ENCODE results near the gene ASB7. TPM values are rescaled to one million over a fixed set of nuclear protein-coding genes. Genes with fewer than 3 reads are reported as not detected.

Gene ASB7
- total RNA-seq, 4 donors from 2014 or later: 29.9 to 45.3 (median 35.3) TPM

DNA sequence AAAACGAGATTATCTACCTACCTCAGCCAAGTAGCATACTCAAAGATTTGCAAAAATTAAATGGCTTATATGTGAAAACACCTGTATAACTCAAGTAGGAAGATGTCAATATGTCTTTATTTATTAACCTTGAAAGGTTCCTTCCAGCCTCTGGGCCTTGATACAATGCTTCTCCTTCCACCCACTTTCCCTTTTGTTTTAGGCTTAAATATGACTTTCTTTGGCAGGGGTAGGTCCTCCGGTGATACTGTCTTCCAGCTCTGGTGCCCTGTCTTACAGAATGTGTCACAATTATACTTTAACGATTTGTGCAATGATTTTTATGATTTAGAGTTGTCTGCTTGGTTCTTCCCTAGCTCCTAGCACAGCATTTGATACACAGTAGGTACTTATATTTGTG is 4.5 kb upstream of the ASB7 start:
- Histone ChIP-seq H3K27ac (peak overlapping the region in 1 of 4 donors; percentile 29), H3K9me3 (no peaks in the 10 kb centered on the region), H3K4me1 (peaks cover 4 to 37% (median 9%) of the 10 kb centered on the region in 4 donors), H3K36me3 (no peaks in the 10 kb centered on the region), H3K4me3 (no peak overlapping the region), H3K27me3 (no peaks in the 10 kb centered on the region)
- TF ChIP-seq POLR2AphosphoS5 (IDR thresholded peaks at IDR 0.05): no peak
- 77 to 82% methylated on average over 3 of the region's 3 CpGs for WGBS, 2 donors (ENCODE audit: low coverage in 1 of 2)
- in situ Hi-C loops (cut with MboI; ENCODE audit: low pct_ligation_motif_present in 1 of 4, low pct_unique_long_range_greater_than_20kb in 1 of 4, low sequenced_read_pairs in 3 of 4) (loop anchor here in 1 of 4 donors (25.0 kb wide), 1 partner anchor 661 kb away; no protein-coding TSS in a partner anchor), intact Hi-C loops (cut with DNase I; ENCODE audit: low total_unique reads) (no loop called here)
- DNase-seq: no peak

DNA sequence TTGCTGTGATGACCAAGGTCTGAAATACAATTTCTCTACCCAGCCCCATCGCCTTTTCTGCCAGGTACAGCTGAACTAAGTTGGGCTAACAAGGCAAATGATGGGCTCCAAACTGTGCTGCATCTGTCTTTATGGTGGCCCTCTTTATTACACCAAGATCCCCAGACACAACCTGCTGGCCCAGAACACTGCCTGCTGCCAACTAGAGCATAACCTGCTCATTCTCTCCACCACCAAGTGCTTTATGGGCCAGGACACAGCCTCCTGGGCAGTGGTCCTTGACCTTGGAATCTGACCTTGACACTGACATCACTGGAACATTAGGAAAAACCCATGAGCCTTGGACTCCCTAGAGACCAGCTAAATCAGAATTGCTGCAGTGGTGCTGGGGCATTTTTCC is 3.7 kb upstream of the ASB7 start:
- DNase-seq: no peak
- intact Hi-C loops (cut with DNase I; ENCODE audit: low total_unique reads) (no loop called here), in situ Hi-C loops (cut with MboI; ENCODE audit: low pct_ligation_motif_present in 1 of 4, low pct_unique_long_range_greater_than_20kb in 1 of 4, low sequenced_read_pairs in 3 of 4) (loop anchor here in 1 of 4 donors (25.0 kb wide), 1 partner anchor 661 kb away; no protein-coding TSS in a partner anchor)
- H3K27ac ChIP-seq: no peak overlapping the region
- H3K27me3 ChIP-seq: no peaks in the 10 kb centered on the region
- H3K36me3 ChIP-seq: no peaks in the 10 kb centered on the region
- TF ChIP-seq EP300 (IDR thresholded peaks at IDR 0.05; ENCODE audit: low read depth) (no peak), POLR2A (IDR thresholded peaks at IDR 0.05) (no peak), POLR2AphosphoS5 (IDR thresholded peaks at IDR 0.05) (no peak)
- peaks cover 9 to 43% (median 16%) of the 10 kb centered on the region in 4 donors for H3K4me1 ChIP-seq
- WGBS, 2 donors (ENCODE audit: low coverage in 1 of 2): 83 to 90% methylated on average over 1 of the region's 1 CpG
- H3K4me3 ChIP-seq: no peak overlapping the region
- no peaks in the 10 kb centered on the region for H3K9me3 ChIP-seq

- in situ Hi-C loops (cut with MboI; ENCODE audit: low pct_ligation_motif_present in 1 of 4, low pct_unique_long_range_greater_than_20kb in 1 of 4, low sequenced_read_pairs in 3 of 4): no loop called here
- Histone ChIP-seq H3K27me3 (no peaks in the 10 kb centered on the region), H3K9me3 (no peaks in the 10 kb centered on the region), H3K4me1 (peaks cover 12 to 54% (median 23%) of the 10 kb centered on the region in 4 donors), H3K4me3 (peak overlapping the region; percentile 69 to 91 (median 85)), H3K27ac (peak overlapping the region in 3 of 4 donors; percentile 79 to 90 (median 82)), H3K36me3 (peaks cover 0 to 9% (median 0%) of the 10 kb centered on the region in 4 donors)
- DNase-seq: no peak
- intact Hi-C loops (cut with DNase I; ENCODE audit: low total_unique reads): no loop called here
- WGBS, 2 donors (ENCODE audit: low coverage in 1 of 2): 0 to 2% methylated on average over 9 to 10 of the region's 10 CpGs
- no peak for TF ChIP-seq POLR2AphosphoS5 (IDR thresholded peaks at IDR 0.05)
- TF ChIP-seq EP300 (IDR thresholded peaks at IDR 0.05; ENCODE audit: low read depth): no peak
- TF ChIP-seq POLR2A (IDR thresholded peaks at IDR 0.05): no peak
- no peak for TF ChIP-seq CTCF (IDR thresholded peaks at IDR 0.05)
These were observed 1.2 kb upstream of the ASB7 start for GRCh38 chr15:100601163-100601562.

GRCh38 chr15:100601617-100602063 is 749 bp upstream of the ASB7 start:
- peaks cover 0 to 9% (median 0%) of the 10 kb centered on the region in 4 donors for H3K36me3 ChIP-seq
- no peak for DNase-seq
- no peaks in the 10 kb centered on the region for H3K9me3 ChIP-seq
- 0% methylated on average over 1 to 20 of the region's 21 CpGs for WGBS, 2 donors (ENCODE audit: low coverage in 1 of 2)
- H3K4me1 ChIP-seq: peaks cover 12 to 49% (median 23%) of the 10 kb centered on the region in 4 donors
- peak overlapping the region; percentile 69 to 91 (median 85) for H3K4me3 ChIP-seq
- intact Hi-C loops (cut with DNase I; ENCODE audit: low total_unique reads): no loop called here
- no peaks in the 10 kb centered on the region for H3K27me3 ChIP-seq
- TF ChIP-seq POLR2AphosphoS5 (IDR thresholded peaks at IDR 0.05) (no peak), EP300 (IDR thresholded peaks at IDR 0.05; ENCODE audit: low read depth) (no peak), POLR2A (IDR thresholded peaks at IDR 0.05) (no peak), CTCF (IDR thresholded peaks at IDR 0.05) (no peak)
- in situ Hi-C loops (cut with MboI; ENCODE audit: low pct_ligation_motif_present in 1 of 4, low pct_unique_long_range_greater_than_20kb in 1 of 4, low sequenced_read_pairs in 3 of 4): no loop called here
- H3K27ac ChIP-seq: peak overlapping the region; percentile 79 to 90 (median 86)

- Histone ChIP-seq H3K27ac (peak overlapping the region; percentile 85 to 94 (median 91)), H3K36me3 (peaks cover 0 to 9% (median 0%) of the 10 kb centered on the region in 4 donors), H3K27me3 (no peaks in the 10 kb centered on the region), H3K4me3 (peak overlapping the region; percentile 70 to 98 (median 88)), H3K9me3 (no peaks in the 10 kb centered on the region), H3K4me1 (peaks cover 12 to 41% (median 23%) of the 10 kb centered on the region in 4 donors)
- WGBS, 2 donors (ENCODE audit: low coverage in 1 of 2): 0 to 1% methylated on average over 4 to 16 of the region's 16 CpGs
- no peak for TF ChIP-seq POLR2AphosphoS5 (IDR thresholded peaks at IDR 0.05)
- TF ChIP-seq POLR2A (IDR thresholded peaks at IDR 0.05): peak; percentile 11
- no peak for TF ChIP-seq CTCF (IDR thresholded peaks at IDR 0.05)
- no peak for TF ChIP-seq EP300 (IDR thresholded peaks at IDR 0.05; ENCODE audit: low read depth)
- DNase-seq: peak; percentile 43
- in situ Hi-C loops (cut with MboI; ENCODE audit: low pct_ligation_motif_present in 1 of 4, low pct_unique_long_range_greater_than_20kb in 1 of 4, low sequenced_read_pairs in 3 of 4): no loop called here
- intact Hi-C loops (cut with DNase I; ENCODE audit: low total_unique reads): no loop called here
These were observed 519 bp downstream of the ASB7 start for GRCh38 chr15:100602823-100603393.

Data from transverse colon (tissue), 4 donors.